Stimulated activated CD8-positive, alpha-beta memory T cell treated with anti-CD3 and anti-CD28 coated beads, Interleukin-4, amount 100 ng/mL, for 4 hours (primary cell): ENCODE results near the gene PPP1R26.
"Not testable (repeated sequence)": the region's sequence is repeated elsewhere in the genome, so short reads cannot be mapped to it uniquely, and the experiment has no call there.

Experiments used
- DNase-seq, 2 donors: peaks; one replicate each; pipeline ENCODE4 v3.0.0-alpha.2; 2020; ENCODE audit warnings: low read depth in 2 of 2, low spot score in 1 of 2

PPP1R26 gene

DNA sequence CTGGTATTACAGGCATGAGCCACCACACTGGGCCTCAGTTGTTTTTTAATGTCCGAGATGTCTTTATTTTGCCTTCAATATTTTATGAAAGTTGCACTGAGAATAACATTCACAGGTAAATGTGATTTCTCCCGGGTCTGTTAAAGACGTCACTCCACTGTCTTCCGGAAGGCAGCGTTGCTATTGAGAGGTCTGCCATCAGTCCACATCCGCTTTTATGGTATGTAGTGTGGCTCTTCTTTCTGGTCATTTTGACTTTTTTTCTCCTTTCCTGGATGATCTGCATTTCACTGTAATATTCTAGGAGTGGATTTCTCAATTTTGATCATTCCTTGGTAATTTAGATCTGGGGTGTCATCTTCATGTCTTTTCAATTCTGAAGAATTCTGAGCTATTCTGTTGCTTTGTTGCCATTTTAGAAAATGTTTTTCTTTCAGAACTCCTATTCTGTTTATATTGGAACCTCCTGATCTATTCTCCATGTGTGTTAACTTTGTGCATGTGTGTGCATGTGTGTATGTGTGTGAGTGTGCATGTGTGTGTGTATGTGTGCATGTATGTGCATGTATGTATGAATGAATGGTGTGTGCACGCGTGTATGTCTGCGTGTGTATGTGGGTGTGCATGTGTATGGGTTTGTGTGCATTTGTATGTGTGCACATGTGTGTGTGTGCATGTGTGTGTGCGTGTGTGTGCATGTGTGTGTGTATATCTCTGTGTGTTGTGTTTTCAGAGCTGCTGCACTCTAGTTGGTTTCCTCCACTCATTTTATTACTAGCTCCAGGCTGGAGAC, 39.8 kb downstream of the PPP1R26 start:
- DNase-seq, result no peak

DNA sequence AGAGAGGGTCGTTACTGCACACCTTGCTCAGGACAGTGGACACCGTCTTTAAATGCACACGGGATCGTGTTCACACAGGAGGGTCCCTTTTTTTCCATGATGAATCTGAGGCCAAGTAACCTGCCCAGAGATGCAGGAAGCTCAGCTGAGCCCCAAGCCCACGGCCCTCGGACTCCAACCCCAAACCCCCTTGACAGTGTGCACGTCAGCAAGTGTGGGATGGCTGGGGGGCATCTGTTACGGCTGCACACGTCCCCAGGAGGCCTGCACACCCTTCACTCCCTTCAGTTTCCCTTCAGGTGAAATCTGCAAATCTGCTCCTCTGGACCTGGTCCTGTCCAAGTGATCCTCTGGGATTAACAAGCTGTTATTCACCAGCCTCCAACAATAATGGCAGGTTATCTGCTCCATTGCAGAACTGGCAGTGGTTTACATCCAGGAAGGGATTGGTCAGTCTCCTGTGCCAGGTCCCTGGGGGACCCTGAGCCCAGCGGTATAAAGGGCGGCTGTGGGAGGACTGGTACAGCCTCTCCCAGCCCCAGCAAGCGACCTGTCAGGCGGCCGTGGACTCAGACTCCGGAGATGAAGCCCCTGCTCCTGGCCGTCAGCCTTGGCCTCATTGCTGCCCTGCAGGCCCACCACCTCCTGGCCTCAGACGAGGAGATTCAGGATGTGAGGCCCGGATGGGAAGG, 41.5 kb downstream of the PPP1R26 start, which contains the start of gene LCN1:
TSS of gene LCN1 (plus strand) at position 525 of the 692 bp plus-strand sequence. CDS start at position 583, 58 bp downstream.
- DNase-seq, result no peak

DNA sequence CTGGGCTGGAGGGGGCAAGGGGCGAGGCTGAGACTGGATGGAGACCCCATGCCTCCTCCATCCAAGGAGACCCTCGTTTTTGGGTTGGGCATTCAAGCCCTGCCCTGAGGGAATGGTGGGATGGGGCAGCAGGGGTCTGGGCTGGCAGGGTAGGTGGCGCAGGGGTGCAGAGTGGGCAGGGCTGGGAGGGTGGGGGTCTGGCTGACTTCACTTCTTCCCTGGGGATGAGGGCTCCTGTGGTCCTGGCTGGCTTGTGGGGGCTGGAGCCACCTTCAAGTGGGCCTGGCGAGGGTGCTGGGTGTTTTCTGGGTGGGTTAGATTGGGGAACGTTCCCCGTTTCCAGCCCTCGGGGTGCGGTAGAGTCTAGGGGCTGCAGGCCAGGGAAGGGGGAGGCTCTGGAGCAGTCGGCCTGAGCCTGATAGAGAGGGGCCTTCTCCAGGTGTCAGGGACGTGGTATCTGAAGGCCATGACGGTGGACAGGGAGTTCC, 42.1 kb downstream of the PPP1R26 start:
- no peak for DNase-seq

DNA sequence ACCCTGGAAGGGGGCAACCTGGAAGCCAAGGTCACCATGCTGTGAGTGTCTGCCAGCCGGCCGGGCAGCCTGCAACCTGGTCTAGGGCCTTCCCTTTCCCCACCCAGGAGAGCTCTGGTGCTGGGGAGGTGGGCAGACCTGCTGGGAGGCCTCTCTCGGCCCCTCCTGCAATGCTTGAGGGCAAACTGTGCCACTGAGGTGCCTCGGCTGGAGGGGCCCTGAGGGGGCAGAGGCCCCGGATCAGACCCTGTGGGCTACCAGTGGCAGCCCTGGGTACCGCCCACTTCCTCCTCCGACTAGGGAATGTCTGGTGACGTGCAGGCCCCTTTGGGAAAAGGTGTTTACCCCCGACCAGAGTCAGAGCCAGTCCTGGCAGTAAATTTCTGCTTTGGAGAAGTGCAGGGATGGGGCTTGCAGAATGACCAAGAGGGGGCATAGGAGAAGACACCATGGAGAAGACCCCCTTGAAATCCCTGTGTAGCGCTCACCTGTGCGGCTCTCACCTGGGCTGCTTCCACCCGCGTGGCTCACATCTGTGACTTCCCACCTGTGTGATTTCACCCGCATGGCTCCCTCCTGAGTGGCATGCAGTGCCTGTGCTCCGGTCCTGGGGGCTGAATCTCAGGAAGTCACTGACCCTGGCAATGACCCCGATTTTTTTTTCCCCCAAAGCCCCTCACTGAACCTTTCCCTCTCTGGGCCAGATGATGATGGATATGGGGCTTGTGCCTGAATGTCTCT, 42.7 kb downstream of the PPP1R26 start:
- no peak for DNase-seq

DNA sequence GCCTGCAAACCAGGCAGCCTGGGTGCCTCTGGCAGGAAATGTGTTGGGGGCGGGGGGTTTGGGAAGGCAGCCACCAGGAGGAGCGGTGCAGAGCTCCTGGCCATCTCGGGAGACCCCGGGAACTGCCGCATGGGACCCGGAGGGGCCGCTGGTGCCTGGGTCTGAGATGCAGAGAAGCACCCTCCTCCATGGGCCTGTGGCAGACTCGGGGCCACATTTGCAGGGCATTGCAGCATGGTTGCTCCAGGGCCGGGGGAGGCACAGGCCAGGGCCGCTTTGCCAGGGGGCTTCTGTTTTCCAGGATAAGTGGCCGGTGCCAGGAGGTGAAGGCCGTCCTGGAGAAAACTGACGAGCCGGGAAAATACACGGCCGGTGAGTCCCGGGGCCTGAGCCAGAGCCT, 43.3 kb downstream of the PPP1R26 start:
- DNase-seq, result no peak

DNA sequence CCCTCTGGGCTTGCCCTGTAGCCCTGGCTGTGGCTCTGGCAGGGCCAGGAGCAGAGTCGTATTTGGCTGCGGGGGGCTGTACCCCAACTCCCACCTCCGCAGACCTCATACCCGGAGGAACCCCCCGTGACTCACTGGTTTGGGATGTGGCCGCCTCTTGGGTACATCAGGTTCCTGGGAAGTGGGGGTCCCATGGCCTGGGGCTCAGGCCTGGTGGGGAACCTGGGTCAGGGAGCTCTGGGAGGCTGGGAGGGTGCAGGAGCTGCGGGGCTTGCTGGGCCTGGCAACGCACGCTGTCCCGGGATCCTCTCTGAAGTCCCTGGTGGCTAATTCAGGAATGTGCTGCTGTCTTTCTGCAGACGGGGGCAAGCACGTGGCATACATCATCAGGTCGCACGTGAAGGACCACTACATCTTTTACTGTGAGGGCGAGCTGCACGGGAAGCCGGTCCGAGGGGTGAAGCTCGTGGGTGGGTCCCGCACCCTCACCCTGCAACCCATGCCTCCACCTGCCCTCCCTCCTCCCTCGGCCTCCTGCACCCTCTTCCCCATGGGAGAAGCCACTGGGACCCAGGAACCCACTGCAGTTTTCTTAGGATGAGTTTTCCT, 44.0 kb downstream of the PPP1R26 start:
- DNase-seq, result no peak

DNA sequence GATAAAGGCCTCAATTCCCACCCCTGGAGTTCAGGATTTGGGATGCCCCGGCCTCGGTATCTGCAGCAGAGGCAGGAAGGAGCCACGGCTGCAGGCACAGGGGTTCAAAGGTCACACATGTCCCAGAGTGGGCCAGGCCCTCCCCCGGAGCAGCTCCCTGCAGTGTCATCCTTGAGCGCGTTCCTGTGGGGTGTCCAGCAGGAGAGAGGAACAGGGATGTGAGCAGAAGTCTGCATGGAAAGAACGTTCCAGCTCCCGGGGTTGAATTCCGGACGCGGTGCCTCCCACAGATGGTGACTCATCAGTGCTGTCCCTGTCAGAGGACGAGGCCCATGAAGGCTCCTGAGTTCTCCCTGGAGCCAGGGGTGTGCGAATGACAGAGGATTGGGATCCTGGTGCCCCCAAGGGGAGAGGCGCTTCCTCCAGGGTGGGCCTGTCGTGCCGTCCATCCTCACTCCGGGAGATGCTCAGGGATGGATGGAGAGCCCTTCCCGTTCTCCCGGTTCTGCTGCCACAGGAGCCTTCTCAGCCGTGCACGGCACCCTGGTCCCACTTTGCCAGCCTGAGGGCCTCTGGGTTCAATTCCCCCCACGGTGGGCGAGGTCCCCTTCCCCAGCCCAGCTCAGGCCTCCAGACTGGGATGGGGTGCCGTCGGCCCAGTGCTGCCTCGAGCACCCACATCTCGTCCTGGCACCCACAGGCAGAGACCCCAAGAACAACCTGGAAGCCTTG, 44.7 kb downstream of the PPP1R26 start:
- no peak for DNase-seq

DNA sequence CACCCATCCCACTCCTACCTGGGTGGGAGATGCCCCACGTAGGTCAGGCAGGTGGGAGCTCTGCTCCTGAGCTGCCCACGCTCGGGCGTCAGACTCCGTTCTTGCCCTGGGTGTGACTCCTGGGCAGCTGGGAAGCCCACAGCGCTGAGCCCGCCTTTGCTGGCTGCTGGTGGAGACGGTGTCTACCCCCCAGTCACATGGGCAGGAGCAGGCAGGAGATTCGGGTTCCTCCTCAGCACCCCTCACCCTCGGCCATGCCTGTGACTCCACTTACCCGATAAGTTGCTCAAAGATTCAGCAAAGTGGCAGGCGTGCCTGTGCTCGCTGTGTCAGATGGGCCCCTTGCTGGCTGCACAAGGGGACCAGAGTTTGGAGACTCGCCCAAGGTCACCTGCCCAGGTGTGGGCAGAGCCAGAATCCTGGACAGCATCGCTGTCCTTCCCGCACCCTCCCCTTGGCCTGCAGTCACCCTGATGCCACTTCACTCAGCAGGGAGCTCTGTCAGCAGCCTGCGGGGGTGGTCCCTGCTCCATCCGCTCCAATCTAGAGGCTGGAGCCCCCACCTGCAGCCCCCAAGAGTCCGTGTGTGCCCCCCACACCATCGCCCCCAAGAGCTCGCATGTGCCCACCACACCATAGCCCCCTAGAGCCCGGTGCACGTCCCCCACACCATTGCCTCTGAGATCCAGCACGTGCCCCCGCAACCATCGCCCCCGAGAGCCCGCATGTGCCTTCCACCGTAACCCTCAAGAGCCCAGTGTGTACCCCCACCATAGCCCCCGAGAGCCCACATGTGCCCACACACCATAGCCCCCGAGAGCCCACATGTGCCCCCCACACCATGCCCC, 45.9 kb downstream of the PPP1R26 start:
- no peak for DNase-seq

DNA sequence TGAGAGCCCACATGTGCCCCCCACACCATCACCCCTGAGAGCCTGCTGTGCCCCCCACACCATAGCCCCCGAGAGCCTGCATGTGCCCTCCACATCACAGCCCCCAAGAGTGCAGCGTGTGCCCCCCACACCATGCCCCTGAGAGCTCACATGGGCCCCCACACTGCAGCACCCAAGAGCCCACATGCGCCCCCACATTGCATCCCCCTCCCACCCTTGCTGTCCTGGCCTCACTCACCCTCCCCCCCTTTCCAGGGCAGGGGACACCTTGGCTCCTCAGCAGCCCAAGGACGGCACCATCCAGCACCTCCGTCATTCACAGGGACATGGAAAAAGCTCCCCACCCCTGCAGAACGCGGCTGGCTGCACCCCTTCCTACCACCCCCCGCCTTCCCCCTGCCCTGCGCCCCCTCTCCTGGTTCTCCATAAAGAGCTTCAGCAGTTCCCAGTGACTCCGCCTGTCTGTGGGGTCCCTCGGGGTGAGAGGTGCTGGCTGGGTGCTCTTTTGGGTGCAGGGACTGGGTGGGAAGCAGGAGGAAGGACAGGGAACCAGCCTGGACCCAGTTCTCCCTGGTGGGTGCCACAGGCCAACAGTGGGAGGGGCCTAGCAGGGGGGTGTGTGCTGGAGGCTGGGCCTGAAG, 46.6 kb downstream of the PPP1R26 start:
- DNase-seq, result no peak

DNA sequence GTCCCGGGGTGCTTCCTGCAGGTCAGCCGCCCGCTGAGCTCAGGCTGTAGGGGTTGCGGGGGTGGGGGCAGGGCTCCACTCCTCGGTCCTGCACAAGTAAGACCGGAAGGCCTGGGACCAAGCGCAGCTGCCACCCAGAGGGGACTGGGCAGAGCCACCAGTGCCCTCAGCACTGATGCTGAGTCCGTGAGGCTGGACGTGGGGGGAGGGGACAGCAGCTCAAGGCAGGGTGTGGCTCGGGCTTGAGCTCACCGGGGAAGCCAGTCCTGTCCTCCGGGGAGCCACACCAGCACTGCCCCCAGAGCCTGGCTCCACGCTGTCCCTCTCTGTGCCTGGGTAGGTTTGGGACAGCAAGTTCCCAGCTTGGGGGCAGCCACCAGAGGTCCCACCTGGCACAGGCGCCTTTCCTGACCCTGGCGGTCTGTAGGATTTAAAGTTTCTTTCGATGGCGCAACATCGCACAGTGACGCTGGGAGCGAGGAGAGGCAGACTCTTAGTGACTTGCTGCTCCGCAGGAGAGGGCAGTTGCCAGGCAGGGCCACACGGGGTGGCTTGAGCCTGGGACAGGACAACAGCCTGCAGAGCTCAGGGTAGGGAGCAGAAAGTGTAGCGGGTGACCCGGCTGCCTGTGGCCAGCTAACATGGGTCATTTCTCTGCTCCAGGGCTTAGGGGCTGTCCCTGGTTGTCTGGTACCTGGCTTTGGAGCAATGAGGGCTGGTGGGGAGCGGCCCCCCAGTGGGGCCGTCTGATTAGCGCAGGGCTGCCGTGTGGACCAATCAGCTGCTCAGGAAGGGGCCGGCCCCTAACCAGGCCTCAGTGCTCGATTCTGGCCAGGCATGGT, 47.4 kb downstream of the PPP1R26 start:
- no peak for DNase-seq

DNA sequence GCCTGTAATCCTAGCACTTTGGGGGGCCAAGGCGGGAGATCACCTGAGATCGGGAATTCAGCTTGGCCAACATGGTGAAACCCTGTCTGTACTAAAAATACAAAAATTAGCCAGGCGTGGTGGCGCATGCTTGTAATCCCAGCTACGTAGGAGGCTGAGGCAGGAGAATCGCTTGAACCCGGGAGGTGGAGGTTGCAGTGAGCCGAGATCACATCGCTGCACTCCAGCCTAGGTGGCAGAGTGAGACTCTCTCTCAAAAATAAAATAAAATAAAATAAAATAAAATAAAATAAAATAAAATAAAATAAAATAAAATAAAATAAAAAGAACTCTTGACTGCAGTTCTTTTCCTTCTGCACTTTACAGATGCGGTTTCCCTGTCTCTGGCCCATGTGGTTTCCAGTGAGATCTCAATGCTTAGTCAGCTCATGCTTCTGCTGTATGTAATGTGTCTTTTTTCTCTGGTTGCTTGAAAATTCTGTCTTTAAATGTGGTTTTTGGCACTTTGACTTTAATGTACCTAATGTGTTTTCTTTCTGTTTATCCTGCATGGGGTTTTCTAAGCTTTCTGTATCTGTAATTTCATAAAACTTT, 49.4 kb downstream of the PPP1R26 start:
- not testable (repeated sequence) for DNase-seq

DNA sequence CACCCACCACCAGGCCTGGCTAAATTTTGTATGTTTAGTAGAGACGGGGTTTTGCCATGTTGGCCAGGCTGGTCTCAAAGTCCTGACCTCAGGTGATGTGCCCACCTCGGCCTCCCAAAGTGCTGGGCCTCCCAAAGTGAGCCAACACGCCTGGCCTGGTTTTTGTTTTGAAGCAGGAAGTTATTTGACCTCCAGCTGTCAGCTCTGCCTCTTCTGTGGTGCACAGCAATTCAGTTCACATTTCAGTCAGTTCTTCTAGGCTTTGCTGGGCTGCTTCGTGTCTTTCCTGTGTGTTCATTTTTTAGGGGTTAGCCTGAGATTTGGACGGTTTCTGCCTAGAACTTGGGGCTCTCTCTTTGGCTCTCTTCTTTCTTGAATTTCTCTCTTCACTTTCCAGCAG, 50.6 kb downstream of the PPP1R26 start:
- no peak for DNase-seq

DNA sequence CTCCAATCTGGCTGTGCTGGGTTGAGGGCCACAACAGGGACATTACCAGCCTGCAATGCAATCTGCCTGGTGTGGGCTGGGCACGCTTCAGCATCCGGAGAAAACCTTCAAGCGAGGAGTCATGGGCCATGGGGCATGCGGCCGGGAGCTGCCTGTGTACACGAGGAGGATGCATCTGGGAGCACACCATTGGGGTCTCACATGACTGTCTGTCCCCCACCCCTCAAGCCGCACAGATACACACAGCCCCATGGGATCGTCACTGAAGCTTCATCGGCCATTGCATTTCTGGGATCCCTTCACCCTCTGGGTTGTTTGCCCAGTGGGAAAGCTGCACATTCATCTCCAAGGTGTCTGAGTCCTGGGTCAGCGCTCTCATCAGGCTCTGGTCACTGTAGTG, 51.5 kb downstream of the PPP1R26 start:
- DNase-seq, result no peak

DNA sequence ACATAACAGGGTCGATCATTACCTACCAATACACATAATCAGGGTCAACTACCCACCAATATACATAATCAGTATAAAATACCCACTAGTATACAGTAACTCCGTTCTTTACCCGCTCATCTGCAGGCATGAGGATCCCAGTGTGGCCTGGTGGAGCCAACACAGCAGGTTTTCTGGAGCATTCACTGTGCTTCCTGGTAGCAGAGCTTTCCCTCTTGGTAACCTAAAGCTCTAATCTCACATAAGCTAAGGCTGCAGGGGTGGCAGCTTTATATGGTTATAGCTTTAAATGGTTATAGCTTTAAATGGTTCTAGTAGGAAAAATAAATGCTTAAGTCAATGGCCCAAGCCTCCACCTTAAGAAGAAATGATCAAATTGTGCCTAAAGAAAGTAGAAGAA, 53.5 kb downstream of the PPP1R26 start:
- no peak for DNase-seq

DNA sequence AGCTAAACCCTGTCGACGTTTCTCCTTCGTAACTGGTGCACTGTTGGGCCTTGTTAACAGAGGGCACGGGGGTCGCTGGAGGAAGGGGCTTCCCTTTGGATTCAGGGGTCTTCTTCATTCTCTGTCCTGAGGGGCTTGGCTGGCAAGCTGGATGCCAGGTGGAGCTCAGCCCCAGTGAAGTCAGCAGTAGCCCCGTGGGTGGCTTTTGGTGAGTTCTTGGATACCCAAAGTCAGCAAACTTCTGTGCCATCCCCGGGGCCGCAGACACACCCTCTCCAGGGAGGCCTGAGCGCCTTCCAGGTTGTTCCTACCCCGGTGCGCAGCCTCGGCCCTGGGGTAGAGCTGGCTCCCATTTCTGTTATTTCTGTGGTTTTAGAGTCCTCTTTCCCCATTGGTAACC, 54.1 kb downstream of the PPP1R26 start:
- no peak for DNase-seq

DNA sequence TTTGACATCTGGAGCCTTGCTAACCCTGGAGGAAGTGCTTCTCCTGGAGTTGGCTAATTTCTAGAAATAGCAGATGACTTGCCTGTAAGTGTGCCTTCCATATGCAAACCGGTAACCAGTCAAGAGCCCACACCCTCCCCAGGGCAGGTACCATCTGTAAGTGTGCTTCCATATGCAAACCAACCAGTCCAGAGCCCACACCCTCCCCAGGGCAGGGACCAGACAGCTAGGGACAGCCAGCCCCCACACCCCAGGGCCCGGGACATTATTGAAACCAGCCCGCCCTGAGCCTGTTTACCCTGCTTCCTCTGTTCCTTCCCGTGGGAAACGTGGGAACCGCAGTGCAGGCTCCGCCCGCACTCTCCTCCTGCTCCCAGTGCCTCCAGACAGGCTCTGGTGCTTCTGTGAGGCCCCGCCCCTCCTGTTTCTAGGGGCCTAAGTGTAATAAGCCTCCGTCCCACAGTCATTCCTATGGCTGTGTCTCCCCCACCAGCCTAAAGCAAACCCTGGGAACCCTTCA, 54.7 kb downstream of the PPP1R26 start:
- not testable (repeated sequence) for DNase-seq

DNA sequence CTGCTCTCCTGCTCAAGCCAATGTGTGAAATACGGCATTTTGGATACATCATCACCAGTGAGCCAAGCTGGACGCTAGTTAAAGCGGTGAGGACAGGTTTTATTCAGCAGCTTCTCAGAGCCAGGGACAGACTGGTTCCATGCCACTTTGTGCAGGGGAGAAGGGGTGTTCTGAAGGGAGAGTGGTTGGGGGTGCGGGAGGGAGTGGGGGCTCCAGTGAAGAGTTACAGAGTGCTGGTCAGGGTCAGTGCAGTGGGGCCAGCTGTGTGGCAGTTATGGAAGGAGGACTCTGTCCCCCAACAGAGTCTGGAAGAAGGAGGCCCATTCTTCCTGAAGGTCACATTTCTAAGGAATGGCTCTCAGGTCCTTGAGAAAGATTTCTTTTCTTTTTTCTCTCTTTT, 55.2 kb downstream of the PPP1R26 start:
- DNase-seq, result not testable (repeated sequence)

DNA sequence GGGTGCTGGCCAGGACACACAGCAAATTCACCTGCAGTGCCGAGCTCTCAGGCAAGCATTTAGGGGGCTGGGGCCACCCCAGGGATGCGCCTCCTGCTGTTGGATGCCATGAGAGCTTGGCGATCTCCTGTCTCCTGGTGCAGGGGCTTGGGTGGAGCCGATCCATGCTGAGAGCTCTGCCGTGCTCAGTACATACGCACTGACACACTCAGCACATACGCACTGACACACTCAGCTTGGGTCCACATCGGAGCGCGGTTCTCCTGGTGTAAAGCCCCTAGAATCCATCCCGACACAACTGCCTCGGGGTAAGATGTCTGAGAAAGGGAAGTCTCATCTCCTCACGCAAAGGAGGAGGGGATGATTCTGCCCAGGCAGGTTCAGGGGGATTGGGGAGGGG, 56.0 kb downstream of the PPP1R26 start:
- DNase-seq, result not testable (repeated sequence)
